Fibroblast of lung (primary cell): Measurements from ENCODE around the gene TAF5L.

ENCODE experiments used
- EZH2 ChIP-seq: IDR thresholded peaks from 2 replicates; pipeline ENCODE4 v1.5.1; 2012; ENCODE audit warnings: low read length, control low read depth, mild to moderate bottlenecking; ENCODE audit errors: missing control alignments
- TF ChIP-seq, protein P1 (sequence below), 2 donors: IDR thresholded peaks in 1 of 2; conservative IDR thresholded peaks in 1 of 2; 1 replicate in 1 of 2; 2 replicates in 1 of 2; pipeline ENCODE4 v1.5.1; 2011 to 2012; ENCODE audit warnings: low read length in 2 of 2, control low read depth in 1 of 2, inconsistent platforms in 1 of 2, low read depth in 1 of 2, mild to moderate bottlenecking in 1 of 2

DNA sequence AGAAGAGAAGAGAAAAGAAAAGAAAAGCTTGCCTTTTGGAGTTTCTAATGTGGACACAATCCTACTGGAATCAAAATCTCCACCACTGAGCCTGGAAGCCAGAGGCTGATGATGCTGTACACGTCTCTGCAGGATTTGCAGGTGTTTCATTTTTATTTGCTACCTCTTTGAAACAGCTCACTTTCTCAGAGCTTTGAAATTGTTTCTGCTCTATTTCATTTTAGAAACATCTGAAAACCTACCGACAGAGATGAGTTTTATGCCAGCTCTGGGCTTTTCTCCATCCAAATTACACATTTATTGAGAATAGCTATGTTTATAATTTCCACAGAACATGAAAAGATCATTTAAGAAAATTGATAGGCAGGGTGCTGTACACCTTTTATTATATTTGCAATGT is 46.3 kb upstream of the TAF5L start:
- TF ChIP-seq, protein P1, sequence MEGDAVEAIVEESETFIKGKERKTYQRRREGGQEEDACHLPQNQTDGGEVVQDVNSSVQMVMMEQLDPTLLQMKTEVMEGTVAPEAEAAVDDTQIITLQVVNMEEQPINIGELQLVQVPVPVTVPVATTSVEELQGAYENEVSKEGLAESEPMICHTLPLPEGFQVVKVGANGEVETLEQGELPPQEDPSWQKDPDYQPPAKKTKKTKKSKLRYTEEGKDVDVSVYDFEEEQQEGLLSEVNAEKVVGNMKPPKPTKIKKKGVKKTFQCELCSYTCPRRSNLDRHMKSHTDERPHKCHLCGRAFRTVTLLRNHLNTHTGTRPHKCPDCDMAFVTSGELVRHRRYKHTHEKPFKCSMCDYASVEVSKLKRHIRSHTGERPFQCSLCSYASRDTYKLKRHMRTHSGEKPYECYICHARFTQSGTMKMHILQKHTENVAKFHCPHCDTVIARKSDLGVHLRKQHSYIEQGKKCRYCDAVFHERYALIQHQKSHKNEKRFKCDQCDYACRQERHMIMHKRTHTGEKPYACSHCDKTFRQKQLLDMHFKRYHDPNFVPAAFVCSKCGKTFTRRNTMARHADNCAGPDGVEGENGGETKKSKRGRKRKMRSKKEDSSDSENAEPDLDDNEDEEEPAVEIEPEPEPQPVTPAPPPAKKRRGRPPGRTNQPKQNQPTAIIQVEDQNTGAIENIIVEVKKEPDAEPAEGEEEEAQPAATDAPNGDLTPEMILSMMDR (conservative IDR thresholded peaks at IDR 0.05 in 1 of 2, IDR thresholded peaks at IDR 0.05 in 1 of 2; ENCODE audit: low read depth in 1 of 2, low read length in 2 of 2): no peak
- TF ChIP-seq EZH2: no peak
